Subcutaneous adipose tissue (tissue), 4 donors: ENCODE results near the gene CROCC. TPM values are rescaled to one million over a fixed set of nuclear protein-coding genes. Genes with fewer than 3 reads are reported as not detected.

Source experiments
- total RNA-seq, 4 donors: library from RNA; depleted of rRNA; stranded (reverse); fragments of >200 nt; gene quantifications; one replicate each; pipeline ENCODE4 v1.1.0, GENCODE V29; 2016
- TF ChIP-seq, protein P1 (sequence below): fragments of 450-650 bp; IDR thresholded peaks from one replicate; pipeline ENCODE4 v1.5.1; 2016; ENCODE audit warnings: low read depth, mild to moderate bottlenecking, control low read depth, antibody characterized with exemption, moderate library complexity

CROCC gene
- total RNA-seq, 4 donors from 2014 or later = 7.7 to 32.4 (median 14.8) TPM

DNA sequence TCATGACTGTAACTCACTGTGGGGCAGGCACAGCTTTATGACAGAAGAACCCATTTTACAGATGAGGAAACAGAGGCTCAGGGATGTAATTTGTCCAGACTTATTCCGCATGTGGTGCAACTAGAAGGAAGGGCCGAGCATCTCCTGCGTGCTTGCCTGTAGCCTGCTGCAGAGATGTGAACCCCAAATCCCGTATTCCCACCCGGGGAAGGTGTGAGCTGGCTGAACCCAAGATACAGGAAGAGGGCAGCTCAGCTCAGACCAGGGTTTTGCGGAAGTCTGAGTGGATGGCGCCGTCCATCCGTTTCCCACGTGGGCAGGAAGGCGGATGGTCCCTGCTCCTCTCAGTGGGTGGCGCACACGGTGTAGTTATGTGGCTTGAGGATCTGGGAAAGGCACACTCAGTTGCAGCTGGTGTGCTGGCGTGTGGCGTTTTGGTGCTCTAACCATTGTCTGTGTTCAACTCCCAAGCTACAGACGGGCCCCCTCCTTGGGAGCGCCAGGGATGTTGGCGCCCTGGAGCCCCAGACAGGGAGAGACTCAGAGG is 1.2 kb downstream of the CROCC start:
- TF ChIP-seq, protein P1, sequence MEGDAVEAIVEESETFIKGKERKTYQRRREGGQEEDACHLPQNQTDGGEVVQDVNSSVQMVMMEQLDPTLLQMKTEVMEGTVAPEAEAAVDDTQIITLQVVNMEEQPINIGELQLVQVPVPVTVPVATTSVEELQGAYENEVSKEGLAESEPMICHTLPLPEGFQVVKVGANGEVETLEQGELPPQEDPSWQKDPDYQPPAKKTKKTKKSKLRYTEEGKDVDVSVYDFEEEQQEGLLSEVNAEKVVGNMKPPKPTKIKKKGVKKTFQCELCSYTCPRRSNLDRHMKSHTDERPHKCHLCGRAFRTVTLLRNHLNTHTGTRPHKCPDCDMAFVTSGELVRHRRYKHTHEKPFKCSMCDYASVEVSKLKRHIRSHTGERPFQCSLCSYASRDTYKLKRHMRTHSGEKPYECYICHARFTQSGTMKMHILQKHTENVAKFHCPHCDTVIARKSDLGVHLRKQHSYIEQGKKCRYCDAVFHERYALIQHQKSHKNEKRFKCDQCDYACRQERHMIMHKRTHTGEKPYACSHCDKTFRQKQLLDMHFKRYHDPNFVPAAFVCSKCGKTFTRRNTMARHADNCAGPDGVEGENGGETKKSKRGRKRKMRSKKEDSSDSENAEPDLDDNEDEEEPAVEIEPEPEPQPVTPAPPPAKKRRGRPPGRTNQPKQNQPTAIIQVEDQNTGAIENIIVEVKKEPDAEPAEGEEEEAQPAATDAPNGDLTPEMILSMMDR = no peak

DNA sequence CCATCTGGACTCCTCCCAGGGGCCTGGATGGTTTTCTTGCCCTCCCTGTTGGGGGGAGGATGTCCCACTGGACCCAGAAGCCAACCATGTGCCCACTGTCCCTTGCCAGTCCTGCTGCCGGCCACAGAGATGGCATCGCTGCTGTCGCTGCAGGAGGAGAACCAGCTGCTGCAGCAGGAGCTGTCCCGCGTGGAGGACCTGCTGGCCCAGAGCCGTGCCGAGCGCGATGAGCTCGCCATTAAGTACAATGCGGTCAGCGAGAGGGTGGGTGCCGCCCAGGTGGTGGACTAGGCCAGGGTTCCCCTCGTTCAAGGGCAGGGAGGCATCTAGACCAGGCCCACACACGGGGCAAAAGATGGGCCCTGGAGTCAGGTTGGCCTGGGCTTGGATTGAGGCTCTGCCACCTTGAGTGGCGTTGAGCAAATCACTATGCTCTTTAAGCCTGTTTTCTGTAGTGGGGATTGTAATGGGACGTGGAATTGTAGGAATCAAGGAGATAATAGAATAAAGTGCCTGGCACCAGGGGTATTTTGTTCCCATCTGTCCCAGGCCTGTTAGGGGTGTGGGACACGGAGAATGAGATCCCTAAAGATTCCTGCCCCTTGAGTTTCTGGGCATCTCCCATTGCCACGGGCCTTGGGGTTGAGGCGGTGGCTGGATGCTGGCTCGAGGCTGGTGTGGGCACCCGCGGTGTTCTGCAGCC is 2.6 kb downstream of the CROCC start:
- TF ChIP-seq, protein P1 = no peak

GRCh38 chr1:16924919-16925477 is 3.3 kb downstream of the CROCC start:
- TF ChIP-seq, protein P1 = no peak

DNA sequence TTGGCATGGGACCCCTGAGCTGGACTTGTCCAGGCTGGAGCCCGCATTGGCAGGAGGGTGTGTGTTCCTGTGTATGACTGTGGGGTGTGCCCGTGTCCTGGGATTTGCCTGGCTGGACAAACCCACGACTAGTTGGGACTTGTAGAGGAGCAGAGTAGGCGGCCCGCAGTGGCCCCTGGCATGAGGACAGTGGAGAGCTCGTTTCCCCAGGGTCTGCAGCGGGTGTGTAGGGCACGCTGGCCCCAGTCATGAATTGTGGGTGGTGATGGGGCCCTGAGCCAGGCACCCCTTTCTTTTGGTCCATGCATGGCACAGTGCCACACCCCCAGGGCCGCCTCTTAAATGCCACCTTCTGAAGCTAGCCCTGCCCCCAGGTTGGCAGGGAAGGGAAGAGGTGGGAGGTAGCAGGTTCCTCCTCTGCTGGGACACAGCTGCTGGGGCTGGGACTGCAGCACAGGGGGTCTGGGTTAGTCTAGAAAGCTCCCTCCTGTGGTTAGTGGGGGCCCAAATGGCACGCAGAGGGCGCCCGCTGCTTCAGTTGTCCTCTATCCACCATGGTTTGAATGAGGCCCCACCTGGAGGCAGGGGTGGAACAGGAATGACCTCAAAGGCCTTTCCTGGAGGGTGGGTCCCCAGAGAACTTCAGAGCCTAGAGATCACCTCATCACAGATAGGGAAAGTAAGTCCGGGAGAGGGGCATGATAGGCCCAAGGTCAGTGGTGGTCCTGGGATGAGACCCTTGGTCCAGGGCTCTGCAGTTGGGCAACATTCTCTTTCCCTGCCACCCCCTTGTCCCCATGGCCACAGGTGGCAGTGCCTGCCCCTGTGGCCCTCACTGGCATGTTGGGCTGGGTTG is 4.1 kb downstream of the CROCC start:
- TF ChIP-seq, protein P1 = no peak

DNA sequence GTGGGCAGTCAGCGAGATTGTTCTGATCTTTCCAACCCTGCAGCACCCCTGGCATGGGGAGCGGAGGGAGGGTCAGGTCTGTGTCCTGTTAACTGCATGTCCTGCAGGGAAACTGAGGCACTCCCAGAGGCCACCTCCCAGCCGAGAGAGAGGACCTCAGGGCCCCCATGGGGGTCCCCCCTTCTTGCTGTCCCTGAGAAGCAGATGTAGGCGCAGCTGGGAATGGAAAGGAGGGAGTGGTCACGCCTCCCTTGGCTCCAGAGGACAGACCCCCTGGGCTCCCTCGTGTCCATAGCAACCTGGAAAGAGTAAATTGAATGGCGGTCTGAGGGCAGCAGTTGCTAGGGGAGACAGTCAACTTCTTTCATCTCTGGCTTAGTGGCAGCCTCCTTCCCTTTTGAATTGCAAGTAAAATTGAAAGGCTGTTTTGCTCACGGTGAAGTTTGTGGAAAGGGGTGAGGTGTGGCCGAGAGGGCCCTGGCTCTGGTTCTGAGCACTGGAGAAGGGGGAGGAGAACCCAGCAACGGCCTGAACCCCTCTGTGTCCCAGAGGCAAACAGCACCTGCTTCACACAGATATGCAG is 4.9 kb downstream of the CROCC start:
- TF ChIP-seq, protein P1 = no peak

DNA sequence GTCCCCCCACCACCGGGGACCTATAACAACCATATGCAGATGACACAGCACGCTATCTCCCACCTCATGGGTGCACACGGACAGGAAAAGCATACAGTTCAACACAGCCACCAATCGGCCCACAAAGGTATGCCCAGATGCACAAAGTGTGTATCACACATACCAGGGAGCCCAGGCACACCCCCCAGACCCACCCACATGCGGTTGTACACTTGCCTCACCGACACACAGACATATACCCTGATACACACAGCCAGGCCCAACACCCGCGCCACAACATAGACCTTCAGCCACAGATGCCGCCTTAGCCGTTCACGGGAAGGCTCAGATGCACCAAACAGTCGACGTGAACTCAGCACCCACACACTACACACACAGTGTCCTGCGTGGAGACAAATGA is 5.5 kb downstream of the CROCC start:
- TF ChIP-seq, protein P1 = no peak
